AG10803 (cell line): ENCODE results near the gene KIZ.
A peak's percentile ranks its signal among the peaks of the same experiment; 100 is the strongest.

Experiments
- DNase-seq: peaks from one replicate; pipeline ENCODE4 v3.0.0; 2010; ENCODE audit warnings: low read depth
- H3K4me3 ChIP-seq: 2 replicates; pipeline ENCODE4 v1.5.1; 2011; ENCODE audit warnings: mild to moderate bottlenecking, low read length, control low read depth
- CTCF ChIP-seq: conservative IDR thresholded peaks from 2 replicates; pipeline ENCODE4 v1.5.1; 2011; ENCODE audit warnings: mild to moderate bottlenecking, low read length, control low read depth, inconsistent platforms

The KIZ gene

DNA sequence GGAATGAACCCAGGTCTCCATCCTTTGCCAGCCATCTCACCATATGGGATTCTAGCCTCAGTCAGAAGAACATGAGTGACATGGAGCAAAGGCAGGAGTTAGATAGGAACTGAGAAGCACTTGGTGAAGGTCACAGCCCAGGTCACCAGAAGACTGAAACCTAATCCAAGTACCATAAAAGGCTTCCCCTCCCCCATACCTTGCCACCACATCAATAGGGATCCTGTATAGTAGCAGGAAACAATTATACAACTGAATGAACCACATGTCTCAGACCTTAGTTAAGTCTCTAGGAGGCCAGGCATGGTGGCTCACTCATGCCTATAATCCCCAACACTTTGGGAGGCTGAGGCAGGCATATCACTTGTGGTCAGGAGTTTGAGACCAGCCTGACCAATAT, 49.6 kb downstream of the KIZ start:
- TF ChIP-seq CTCF: no peak
- H3K4me3 ChIP-seq: no peak overlapping the region
- DNase-seq: no peak

DNA sequence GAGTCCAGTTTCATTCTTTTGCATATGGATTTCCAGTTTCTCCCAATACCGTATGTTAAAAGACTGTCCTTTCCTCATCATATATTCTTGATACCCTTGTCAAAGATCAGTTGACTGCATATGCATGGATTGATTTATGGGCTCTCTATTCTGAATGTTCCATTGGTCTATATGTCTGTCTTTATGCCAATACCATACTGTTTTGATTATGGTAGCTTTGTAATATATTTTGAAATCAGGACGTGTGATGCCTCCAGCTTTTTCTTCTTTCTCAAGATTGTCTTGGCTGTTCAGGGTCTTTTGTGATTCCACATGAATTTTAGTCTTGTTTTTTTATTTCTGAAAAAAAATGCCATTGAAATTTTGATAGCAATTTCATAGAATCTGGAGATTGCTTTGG, 51.9 kb downstream of the KIZ start:
- no peak overlapping the region for H3K4me3 ChIP-seq
- DNase-seq: no peak
- no peak for TF ChIP-seq CTCF

GRCh38 chr20:21179757-21180156, 53.9 kb downstream of the KIZ start:
- no peak overlapping the region for H3K4me3 ChIP-seq
- TF ChIP-seq CTCF: no peak
- DNase-seq: peak; percentile 85

DNA sequence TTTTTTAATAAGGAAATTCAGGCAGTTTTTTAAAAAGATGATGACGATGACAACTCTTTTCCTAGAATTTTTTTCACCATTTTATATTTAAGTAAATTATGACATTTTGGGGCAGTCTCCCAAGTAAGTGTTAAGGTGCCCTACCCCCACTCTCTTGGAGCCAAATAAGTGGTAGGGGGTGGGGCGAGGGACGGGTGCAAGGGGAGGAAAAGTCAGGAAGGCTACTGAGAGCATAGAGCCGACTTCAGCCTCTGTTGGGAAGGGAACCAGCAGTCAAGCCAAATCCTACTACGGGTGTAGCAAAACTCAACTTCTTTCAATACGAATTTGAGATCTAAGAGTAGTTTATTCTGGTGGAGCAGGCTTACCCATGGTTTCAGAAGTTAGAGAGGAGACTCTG, 54.4 kb downstream of the KIZ start:
- DNase-seq: no peak
- no peak for TF ChIP-seq CTCF
- no peak overlapping the region for H3K4me3 ChIP-seq

DNA sequence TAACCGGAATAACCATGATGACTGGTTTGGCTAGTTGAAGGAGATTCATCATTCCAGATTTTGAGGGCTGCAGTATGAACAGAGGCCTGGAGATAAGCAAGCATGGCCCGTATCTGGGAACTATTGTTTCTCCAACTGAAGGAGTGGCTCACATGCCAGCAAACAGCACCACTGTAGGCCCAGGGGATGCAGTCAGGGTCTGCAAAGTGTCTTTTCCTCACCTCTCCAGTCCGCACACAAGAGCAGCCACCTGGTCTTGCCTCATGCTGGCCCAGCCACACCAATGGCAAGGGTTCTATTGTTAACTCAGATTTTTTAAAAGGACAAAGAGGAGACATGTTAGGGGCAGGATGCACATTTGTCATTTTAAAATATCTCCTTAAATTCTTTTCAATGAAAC, 55.1 kb downstream of the KIZ start:
- H3K4me3 ChIP-seq: no peak overlapping the region
- no peak for DNase-seq
- no peak for TF ChIP-seq CTCF

DNA sequence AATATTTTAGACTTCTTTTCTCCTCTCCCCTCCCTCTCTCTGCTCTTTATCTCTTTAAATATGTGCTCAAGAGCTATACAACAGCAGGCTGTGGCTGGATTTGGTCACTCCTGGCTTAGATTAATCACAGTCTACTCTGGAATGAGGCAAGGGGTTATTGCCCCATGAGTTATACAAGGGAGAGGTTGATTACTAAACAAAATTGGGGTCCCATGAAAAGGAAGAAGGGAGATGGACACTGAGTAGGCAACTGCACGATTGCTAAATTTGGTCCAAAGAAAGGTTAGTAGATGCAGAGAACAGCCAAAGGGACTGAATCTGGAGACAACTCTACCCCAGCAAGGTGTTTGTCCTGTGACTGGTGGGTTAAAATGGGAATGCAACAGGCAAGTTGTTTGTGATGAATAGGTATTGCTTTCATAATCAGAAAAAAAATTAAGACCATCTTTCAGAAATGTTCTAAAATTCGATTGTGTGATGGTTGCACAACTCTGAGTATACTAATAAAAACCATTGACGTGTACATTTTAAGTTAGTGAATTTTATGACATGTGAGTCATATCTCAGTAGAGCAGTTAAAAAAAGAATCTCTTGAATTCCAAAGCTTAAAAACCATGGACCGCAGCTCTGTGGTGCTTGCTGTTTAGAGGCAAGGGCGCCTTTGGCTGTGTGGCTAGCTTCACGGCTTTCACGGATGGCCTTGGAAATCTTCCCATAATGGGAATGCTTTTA, 57.1 kb downstream of the KIZ start:
- peak; percentile 98 for DNase-seq
- H3K4me3 ChIP-seq: peak overlapping the region; percentile 13; the same call in 1 of the 2 replicates

More for the DNA sequence above, 57.1 kb downstream of the KIZ start:
- no peak for TF ChIP-seq CTCF
